Activated T-helper 1 cell treated with anti-CD3 and anti-CD28 coated beads, Interleukin-12 subunit alpha, Interleukin-12 subunit beta, Interleukin-2, Interleukin-4 antibody, amounts not matched to agents 30 ng/mL and 10 ng/mL and 1 ng/mL, durations not matched to agents 14 hours and 24 hours and 36 hours (primary cell): ENCODE data around the gene GMCL2. TPM values are rescaled to one million over a fixed set of nuclear protein-coding genes. Genes with fewer than 3 reads are reported as not detected.

Source experiments
- DNase-seq: peaks from one replicate; pipeline ENCODE4 v3.0.0; 2021; ENCODE audit warnings: low spot score
- H3K27ac Mint-ChIP-seq: one replicate; pipeline ENCODE4 v1.8.0; 2021; ENCODE audit warnings: mild to moderate bottlenecking, mixed read lengths
- H3K27me3 Mint-ChIP-seq: one replicate; pipeline ENCODE4 v1.8.0; 2022; ENCODE audit warnings: mild to moderate bottlenecking, moderate library complexity, mixed read lengths; ENCODE audit not compliant: insufficient read depth
- H3K36me3 Mint-ChIP-seq: one replicate; pipeline ENCODE4 v1.8.0; 2021; ENCODE audit warnings: low read depth, mixed read lengths
- H3K4me1 Mint-ChIP-seq: one replicate; pipeline ENCODE4 v1.8.0; 2021; ENCODE audit warnings: low read depth, mixed read lengths
- H3K4me3 Mint-ChIP-seq: one replicate; pipeline ENCODE4 v1.8.0; 2021; ENCODE audit warnings: mild to moderate bottlenecking, moderate library complexity, mixed read lengths
- H3K9me3 Mint-ChIP-seq: one replicate; pipeline ENCODE4 v1.8.0; 2021; ENCODE audit warnings: mixed read lengths
- intact Hi-C: fragments of 100-400 bp; cut with micrococcal nuclease; formaldehyde crosslinking; loops from one replicate; pipeline ENCODE4 v1.15.1; 2024
- total RNA-seq: library from RNA; stranded (reverse); gene quantifications from 2 replicates; pipeline ENCODE4 v1.2.3, GENCODE V29; 2022

Gene GMCL2, protein sequence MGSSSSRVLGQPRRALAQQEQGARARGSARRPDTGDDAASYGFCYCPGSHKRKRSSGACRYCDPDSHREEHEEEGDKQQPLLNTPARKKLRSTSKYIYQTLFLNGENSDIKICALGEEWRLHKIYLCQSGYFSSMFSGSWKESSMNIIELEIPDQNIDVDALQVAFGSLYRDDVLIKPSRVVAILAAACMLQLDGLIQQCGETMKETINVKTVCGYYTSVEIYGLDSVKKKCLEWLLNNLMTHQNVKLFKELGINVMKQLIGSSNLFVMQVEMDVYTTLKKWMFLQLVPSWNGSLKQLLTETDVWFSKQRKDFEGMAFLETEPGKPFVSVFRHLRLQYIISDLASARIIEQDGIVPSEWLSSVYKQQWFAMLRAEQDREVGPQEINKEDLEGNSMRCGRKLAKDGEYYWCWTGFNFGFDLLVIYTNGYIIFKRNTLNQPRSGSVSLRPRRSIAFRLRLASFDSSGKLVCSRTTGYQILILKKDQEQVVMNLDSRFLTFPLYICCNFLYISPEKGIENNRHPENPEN
- total RNA-seq, result not detected in 2 replicates

- H3K9me3 Mint-ChIP-seq, result no peaks in the 10 kb centered on the region
- no peaks in the 10 kb centered on the region for H3K36me3 Mint-ChIP-seq
- intact Hi-C loops, result no loop called here
- no peak for DNase-seq
- H3K4me1 Mint-ChIP-seq, result peaks cover 7% of the 10 kb centered on the region
- H3K27ac Mint-ChIP-seq, result no peak within 1 kb of the TSS
- no peak within 1 kb of the TSS for H3K4me3 Mint-ChIP-seq
- peaks cover 8% of the 10 kb centered on the region for H3K27me3 Mint-ChIP-seq
Measured at GRCh38 chr5:178187014-178187413, at the start of gene GMCL2. TSS of gene GMCL2 (minus strand) at chr5:178187371. CDS start at chr5:178187299, 72 bp downstream.

GRCh38 chr5:178236679-178237078, 49.5 kb upstream of the GMCL2 start:
- H3K4me3 Mint-ChIP-seq, result no peak overlapping the region
- intact Hi-C loops, result loop anchor here (10.0 kb wide), 1 partner anchor 1568 kb away; the partner anchor contains the start of gene MGAT4B
- H3K36me3 Mint-ChIP-seq, result peaks cover 3% of the 10 kb centered on the region
- no peaks in the 10 kb centered on the region for H3K27me3 Mint-ChIP-seq
- H3K27ac Mint-ChIP-seq, result no peak overlapping the region
- H3K9me3 Mint-ChIP-seq, result no peaks in the 10 kb centered on the region
- H3K4me1 Mint-ChIP-seq, result peaks cover 61% of the 10 kb centered on the region
- DNase-seq, result no peak

DNA sequence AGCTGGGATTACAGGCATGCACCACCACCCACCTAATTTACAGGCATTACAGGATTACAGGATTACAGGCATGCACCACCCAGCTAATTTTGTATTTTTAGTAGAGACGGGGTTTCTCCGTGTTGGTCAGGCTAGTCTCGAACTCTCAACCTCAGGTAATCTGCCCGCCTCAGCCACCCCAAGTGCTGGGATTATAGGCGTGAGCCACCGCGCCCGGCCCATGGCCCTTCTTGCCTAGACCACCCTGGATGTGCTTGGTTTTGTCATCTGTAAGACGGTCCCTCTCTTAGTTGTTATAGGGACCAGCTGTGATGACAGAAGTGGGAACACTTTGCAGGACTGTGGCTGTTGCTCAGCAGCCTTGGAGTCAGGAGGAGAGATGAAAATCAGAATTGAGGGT, 49.0 kb upstream of the GMCL2 start:
- H3K36me3 Mint-ChIP-seq, result peaks cover 9% of the 10 kb centered on the region
- no peak overlapping the region for H3K4me3 Mint-ChIP-seq
- H3K27ac Mint-ChIP-seq, result no peak overlapping the region
- no peaks in the 10 kb centered on the region for H3K27me3 Mint-ChIP-seq
- peaks cover 63% of the 10 kb centered on the region for H3K4me1 Mint-ChIP-seq
- no peak for DNase-seq
- intact Hi-C loops, result loop anchor here (10.0 kb wide), 1 partner anchor 1569 kb away; the partner anchor contains the start of gene MGAT4B
- H3K9me3 Mint-ChIP-seq, result no peaks in the 10 kb centered on the region

DNA sequence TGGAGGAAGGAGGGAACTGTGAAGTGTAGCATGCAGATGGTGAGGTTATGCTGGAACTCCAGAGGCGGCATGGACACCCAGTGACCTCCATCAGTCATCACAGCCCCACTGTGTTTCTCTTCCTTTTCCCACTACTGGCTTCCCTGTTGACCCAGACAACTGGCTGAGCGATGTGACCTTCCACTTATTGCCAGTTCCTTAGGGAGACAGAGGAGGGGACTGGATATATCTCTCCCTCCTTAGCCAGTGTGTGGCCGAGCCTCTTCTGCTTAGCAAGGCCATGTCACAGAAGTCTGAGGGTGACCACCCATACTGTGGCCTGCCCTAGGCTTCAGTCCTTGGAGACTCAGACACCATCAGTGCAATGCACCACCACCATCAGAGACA, 48.4 kb upstream of the GMCL2 start:
- DNase-seq, result no peak
- H3K36me3 Mint-ChIP-seq, result peaks cover 14% of the 10 kb centered on the region
- H3K9me3 Mint-ChIP-seq, result no peaks in the 10 kb centered on the region
- no peak overlapping the region for H3K4me3 Mint-ChIP-seq
- H3K27ac Mint-ChIP-seq, result no peak overlapping the region
- H3K4me1 Mint-ChIP-seq, result peaks cover 63% of the 10 kb centered on the region
- no peaks in the 10 kb centered on the region for H3K27me3 Mint-ChIP-seq
- intact Hi-C loops, result loop anchor here (1.0 to 10.0 kb wide), 3 partner anchors 315 to 1569 kb away; partner anchors contain the start of genes COL23A1 and MGAT4B

- H3K4me3 Mint-ChIP-seq, result peak overlapping the region; percentile 35
- no peaks in the 10 kb centered on the region for H3K9me3 Mint-ChIP-seq
- H3K36me3 Mint-ChIP-seq, result peaks cover 18% of the 10 kb centered on the region
- peak overlapping the region; percentile 6 for H3K27ac Mint-ChIP-seq
- intact Hi-C loops, result loop anchor here (1.0 to 10.0 kb wide), 5 partner anchors 315 to 1570 kb away; partner anchors contain the start of genes COL23A1, HNRNPH1, MGAT4B and ZNF879
- DNase-seq, result peak; percentile 64
- H3K4me1 Mint-ChIP-seq, result peaks cover 66% of the 10 kb centered on the region
- H3K27me3 Mint-ChIP-seq, result no peaks in the 10 kb centered on the region
Measured at GRCh38 chr5:178234750-178235587, 47.8 kb upstream of the GMCL2 start.

- H3K4me3 Mint-ChIP-seq, result no peak overlapping the region
Measured at GRCh38 chr5:178234121-178234749, 47.1 kb upstream of the GMCL2 start.

DNA sequence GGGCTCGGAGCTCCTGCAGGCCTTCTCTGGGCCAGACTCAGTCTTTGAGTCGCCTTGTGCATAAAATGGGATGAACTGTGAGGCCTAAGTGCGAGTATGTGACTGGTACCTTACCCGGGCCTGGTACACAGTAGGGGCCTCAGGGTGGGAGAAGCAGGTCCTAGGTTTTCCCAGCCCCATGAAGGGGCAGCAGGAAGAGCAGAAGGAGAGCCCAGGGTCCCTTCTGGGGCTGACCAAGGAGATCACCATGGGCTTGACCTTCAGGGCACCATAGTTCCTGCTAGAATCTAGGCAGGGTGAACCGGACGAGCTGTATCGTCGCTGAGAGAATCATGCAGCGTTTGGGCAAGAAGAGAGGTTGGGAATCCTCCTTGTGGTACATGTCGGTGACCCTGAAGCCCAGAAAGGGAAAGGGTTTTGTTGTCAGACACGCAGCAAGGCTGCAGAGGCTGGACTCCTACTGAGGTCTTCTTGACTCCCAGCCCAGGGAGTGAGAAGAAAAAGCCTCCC, 45.8 kb upstream of the GMCL2 start:
- Mint-ChIP-seq H3K27ac (peak overlapping the region; percentile 86), H3K27me3 (no peaks in the 10 kb centered on the region), H3K36me3 (peaks cover 33% of the 10 kb centered on the region), H3K4me3 (peak overlapping the region; percentile 76), H3K4me1 (peaks cover 65% of the 10 kb centered on the region), H3K9me3 (no peaks in the 10 kb centered on the region)
- DNase-seq, result no peak
- intact Hi-C loops, result loop anchor here (1.0 to 10.0 kb wide), 6 partner anchors 29 to 1572 kb away; partner anchors contain the start of genes CLK4, HNRNPAB, HNRNPH1 and MGAT4B

More at GRCh38 chr5:178234121-178234749, 47.1 kb upstream of the GMCL2 start:
- Mint-ChIP-seq H3K4me1 (peaks cover 69% of the 10 kb centered on the region), H3K27ac (peak overlapping the region; percentile 58), H3K27me3 (no peaks in the 10 kb centered on the region), H3K9me3 (no peaks in the 10 kb centered on the region), H3K36me3 (peaks cover 25% of the 10 kb centered on the region)
- intact Hi-C loops, result loop anchor here (5.0 to 10.0 kb wide), 3 partner anchors 788 to 1571 kb away; partner anchors contain the start of genes HNRNPH1, MGAT4B and ZNF879
- DNase-seq, result no peak

DNA sequence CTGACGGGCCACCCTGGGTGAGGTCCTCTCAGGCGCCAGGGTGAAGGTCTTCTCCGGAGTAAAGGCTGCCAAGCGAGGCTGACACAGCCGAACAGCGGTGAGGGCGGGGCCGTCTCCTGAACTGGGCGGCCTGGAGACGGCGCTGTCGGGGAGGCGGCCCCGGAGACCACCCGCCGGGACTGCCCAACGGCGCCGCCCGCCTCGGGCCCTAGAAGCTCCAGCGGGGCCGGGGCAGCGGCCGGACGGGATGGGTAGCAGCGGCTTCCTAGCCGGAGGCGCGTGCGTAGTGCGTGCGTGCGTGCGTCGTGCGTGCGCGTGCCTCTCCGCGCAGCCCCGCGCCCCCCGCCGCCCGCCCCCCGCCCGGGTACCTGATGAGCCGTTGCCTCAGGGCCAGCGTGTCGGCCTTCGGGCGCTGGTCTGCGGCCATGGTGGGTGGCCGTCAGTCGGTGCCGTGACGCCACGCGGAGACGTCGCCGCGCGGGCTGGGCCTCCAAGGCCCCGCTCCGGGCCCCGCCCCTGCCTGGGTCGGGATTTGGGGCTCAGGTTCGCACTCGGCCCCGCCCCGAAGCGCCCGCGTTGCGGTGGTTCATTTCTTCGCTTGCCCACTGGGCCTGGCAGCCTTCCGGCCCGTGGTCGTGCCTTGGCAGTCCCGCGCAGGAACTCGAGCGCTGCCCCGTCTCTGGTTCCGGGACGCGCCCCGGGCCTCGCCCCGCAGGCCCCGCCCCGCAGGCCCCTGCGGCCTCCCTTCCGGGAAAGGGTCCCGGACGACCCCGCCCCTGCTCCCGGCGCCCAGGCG, 45.2 kb upstream of the GMCL2 start, which contains the start of gene PHYKPL:
Gene PHYKPL (minus strand): TSS at position 679 of the 796 bp plus-strand sequence. CDS start 252 bp downstream, at position 427.
- Mint-ChIP-seq H3K27ac (peak within 1 kb of the TSS; percentile 86), H3K4me3 (peak within 1 kb of the TSS; percentile 90), H3K27me3 (no peaks in the 10 kb centered on the region), H3K4me1 (peaks cover 66% of the 10 kb centered on the region), H3K36me3 (peaks cover 40% of the 10 kb centered on the region), H3K9me3 (no peaks in the 10 kb centered on the region)
- intact Hi-C loops, result loop anchor here (1.0 to 10.0 kb wide), 6 partner anchors 28 to 1572 kb away; partner anchors contain the start of genes CLK4, HNRNPAB, HNRNPH1 and MGAT4B
- DNase-seq, result peak; percentile 75

GRCh38 chr5:178231539-178232123, 44.5 kb upstream of the GMCL2 start:
- intact Hi-C loops, result loop anchor here (1.0 to 10.0 kb wide), 6 partner anchors 27 to 1573 kb away; partner anchors contain the start of genes CLK4, HNRNPAB, HNRNPH1 and MGAT4B
- H3K9me3 Mint-ChIP-seq, result no peaks in the 10 kb centered on the region
- H3K36me3 Mint-ChIP-seq, result peaks cover 47% of the 10 kb centered on the region
- H3K27ac Mint-ChIP-seq, result peak overlapping the region; percentile 84
- no peaks in the 10 kb centered on the region for H3K27me3 Mint-ChIP-seq
- H3K4me1 Mint-ChIP-seq, result peaks cover 65% of the 10 kb centered on the region
- no peak for DNase-seq
- H3K4me3 Mint-ChIP-seq, result peak overlapping the region; percentile 90

GRCh38 chr5:178230879-178231538, 43.8 kb upstream of the GMCL2 start:
- Mint-ChIP-seq H3K36me3 (peaks cover 50% of the 10 kb centered on the region), H3K4me1 (peaks cover 64% of the 10 kb centered on the region), H3K4me3 (peak overlapping the region; percentile 90), H3K9me3 (no peaks in the 10 kb centered on the region), H3K27ac (peak overlapping the region; percentile 58), H3K27me3 (no peaks in the 10 kb centered on the region)
- no peak for DNase-seq
- intact Hi-C loops, result loop anchor here (5.0 to 10.0 kb wide), 3 partner anchors 791 to 1574 kb away; partner anchors contain the start of genes HNRNPH1, MGAT4B and ZNF879
